HepG2 (cell line): ENCODE results near the gene GKN1. TPM values are rescaled to one million over a fixed set of nuclear protein-coding genes. Genes with fewer than 3 reads are reported as not detected.

ENCODE experiments used
- ONECUT2 ChIP-seq: sonication (generic); formaldehyde crosslinking; IDR thresholded peaks from 2 replicates; pipeline ENCODE4 v1.4.0; 2020; ENCODE audit warnings: missing genetic modification reagents
- TGIF2 ChIP-seq: IDR thresholded peaks from 2 replicates; pipeline ENCODE4 v1.6.1; 2016; ENCODE audit warnings: control low read depth, missing compliant biosample characterization
- ZFP41 ChIP-seq: sonication (generic); formaldehyde crosslinking; IDR thresholded peaks from 2 replicates; pipeline ENCODE4 v1.4.0; 2020; ENCODE audit warnings: mild to moderate bottlenecking, missing genetic modification reagents, borderline replicate concordance
- ZFP82 ChIP-seq: sonication (generic); formaldehyde crosslinking; IDR thresholded peaks from 2 replicates; pipeline ENCODE4 v1.5.1; 2020; ENCODE audit warnings: mild to moderate bottlenecking, missing genetic modification reagents, borderline replicate concordance
- ZNF75D ChIP-seq: sonication (generic); formaldehyde crosslinking; IDR thresholded peaks from 2 replicates; pipeline ENCODE4 v1.8.1; 2023; ENCODE audit warnings: missing genetic modification reagents, mild to moderate bottlenecking, borderline replicate concordance
- polyA plus RNA-seq, 8 experiments: library from polyadenylated mRNA; depleted of rRNA in 3 of 8; stranded (reverse) in 7 of 8; unstranded in 1 of 8; fragments of >200 nt; fragmentation: Illumina TruSeq in 4 of 8; extraction: Trizol in 4 of 8; gene quantifications; 2 replicates each; pipeline versions ENCODE4 v1.2.1 to v1.2.3, GENCODE V29; 2011 to 2016; ENCODE audit warnings: low read depth in 4 of 8, missing spikeins in 1 of 8, mixed read lengths in 1 of 8; ENCODE audit not compliant: insufficient read depth in 1 of 8
- total RNA-seq, 5 experiments: library from RNA; depleted of rRNA; stranded (reverse); fragments of >200 nt; fragmentation: Illumina TruSeq; extraction: Trizol; gene quantifications; 2 replicates each; pipeline ENCODE4 v1.2.3, GENCODE V29; 2016; ENCODE audit warnings: low read depth in 1 of 5
- TF ChIP-seq, protein P1 (sequence below): sonication (generic); formaldehyde crosslinking; IDR thresholded peaks from 2 replicates; pipeline ENCODE4 v1.5.0; 2020; ENCODE audit warnings: mild to moderate bottlenecking, missing genetic modification reagents, moderate library complexity
- TF ChIP-seq, protein P2 (sequence below): sonication (generic); formaldehyde crosslinking; IDR thresholded peaks from 2 replicates; pipeline ENCODE4 v1.4.0; 2020; ENCODE audit warnings: missing genetic modification reagents
- TF ChIP-seq, protein P3 (sequence below), 2 experiments: sonication (generic) in 1 of 2; formaldehyde crosslinking in 1 of 2; IDR thresholded peaks; 2 replicates each; pipeline versions ENCODE4 v1.4.0 to v1.6.1; 2018 to 2020; ENCODE audit warnings: missing genetic modification reagents in 2 of 2, borderline replicate concordance in 1 of 2, low read depth in 1 of 2, mild to moderate bottlenecking in 1 of 2, missing biosample characterization in 1 of 2

Gene GKN1
- total and polyA plus RNA-seq, 2 of the 13 experiments (the other 11 are each of a cell fraction or from before 2014, with no cell fraction given): not detected

DNA sequence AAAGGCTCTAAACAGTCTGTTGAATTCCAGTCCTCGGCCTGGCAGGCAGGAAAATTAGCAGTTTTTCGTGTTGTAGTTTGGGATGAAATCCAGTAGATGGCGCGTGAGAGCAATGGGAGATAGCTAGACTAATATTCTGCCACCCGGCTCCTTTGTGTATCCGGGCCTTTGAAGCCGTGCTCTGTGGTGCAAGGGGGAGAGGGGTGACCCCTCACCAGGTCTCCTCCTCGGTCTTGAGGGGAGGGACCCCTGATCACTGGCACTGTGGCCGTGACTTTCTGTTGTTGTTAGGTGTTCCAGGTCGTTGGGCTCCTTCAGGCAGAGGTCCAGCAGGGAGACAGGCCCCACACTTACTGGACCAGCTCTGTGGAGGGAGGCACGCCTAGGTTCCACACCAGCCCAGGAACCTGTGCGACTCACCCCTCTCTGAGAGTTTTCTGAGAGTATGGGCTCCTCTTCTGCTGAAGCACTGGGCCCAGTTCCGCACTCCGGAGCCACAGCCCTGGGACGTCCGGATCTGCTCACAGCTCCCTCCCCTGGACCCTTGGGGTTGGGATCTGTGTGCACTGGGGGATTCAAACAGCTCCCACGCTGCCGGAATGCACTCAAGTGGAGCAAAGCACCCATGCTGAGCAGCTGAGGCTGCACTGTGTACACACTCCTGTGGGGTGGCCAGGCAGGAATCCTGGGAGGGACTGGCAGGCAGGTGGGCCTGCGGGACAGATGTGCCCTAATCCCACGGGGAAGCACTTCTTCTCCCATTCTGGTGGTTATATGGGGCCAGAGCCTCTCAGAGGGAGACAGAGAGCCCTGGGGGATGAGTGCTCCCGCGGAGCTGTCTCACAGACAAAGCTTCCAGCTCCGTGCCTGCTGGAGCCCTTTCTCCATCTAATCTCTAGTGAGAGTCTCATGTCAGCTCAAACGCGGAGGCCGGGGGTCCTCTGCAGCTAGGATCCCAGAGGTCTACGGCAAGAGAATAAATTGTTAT lies 30.6 kb upstream of the GKN1 start (continued):
- TF ChIP-seq, protein P1, sequence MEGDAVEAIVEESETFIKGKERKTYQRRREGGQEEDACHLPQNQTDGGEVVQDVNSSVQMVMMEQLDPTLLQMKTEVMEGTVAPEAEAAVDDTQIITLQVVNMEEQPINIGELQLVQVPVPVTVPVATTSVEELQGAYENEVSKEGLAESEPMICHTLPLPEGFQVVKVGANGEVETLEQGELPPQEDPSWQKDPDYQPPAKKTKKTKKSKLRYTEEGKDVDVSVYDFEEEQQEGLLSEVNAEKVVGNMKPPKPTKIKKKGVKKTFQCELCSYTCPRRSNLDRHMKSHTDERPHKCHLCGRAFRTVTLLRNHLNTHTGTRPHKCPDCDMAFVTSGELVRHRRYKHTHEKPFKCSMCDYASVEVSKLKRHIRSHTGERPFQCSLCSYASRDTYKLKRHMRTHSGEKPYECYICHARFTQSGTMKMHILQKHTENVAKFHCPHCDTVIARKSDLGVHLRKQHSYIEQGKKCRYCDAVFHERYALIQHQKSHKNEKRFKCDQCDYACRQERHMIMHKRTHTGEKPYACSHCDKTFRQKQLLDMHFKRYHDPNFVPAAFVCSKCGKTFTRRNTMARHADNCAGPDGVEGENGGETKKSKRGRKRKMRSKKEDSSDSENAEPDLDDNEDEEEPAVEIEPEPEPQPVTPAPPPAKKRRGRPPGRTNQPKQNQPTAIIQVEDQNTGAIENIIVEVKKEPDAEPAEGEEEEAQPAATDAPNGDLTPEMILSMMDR: peak; percentile 91
- 0 out of 2 replicates have a peak, but pooled peaks have one; percentile 22 for TF ChIP-seq TGIF2 (CRISPR knock-in tag)
- TF ChIP-seq ONECUT2: no peak
- no peak for TF ChIP-seq ZFP41 (CRISPR knock-in tag)
- no peak for TF ChIP-seq ZFP82 (CRISPR knock-in tag)
- TF ChIP-seq, protein P2, sequence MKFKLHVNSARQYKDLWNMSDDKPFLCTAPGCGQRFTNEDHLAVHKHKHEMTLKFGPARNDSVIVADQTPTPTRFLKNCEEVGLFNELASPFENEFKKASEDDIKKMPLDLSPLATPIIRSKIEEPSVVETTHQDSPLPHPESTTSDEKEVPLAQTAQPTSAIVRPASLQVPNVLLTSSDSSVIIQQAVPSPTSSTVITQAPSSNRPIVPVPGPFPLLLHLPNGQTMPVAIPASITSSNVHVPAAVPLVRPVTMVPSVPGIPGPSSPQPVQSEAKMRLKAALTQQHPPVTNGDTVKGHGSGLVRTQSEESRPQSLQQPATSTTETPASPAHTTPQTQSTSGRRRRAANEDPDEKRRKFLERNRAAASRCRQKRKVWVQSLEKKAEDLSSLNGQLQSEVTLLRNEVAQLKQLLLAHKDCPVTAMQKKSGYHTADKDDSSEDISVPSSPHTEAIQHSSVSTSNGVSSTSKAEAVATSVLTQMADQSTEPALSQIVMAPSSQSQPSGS (CRISPR knock-in tag): 0 out of 2 replicates have a peak, but pooled peaks have one; percentile 24
- TF ChIP-seq ZNF75D: 0 out of 2 replicates have a peak, but pooled peaks have one; percentile 32
- TF ChIP-seq, protein P3, sequence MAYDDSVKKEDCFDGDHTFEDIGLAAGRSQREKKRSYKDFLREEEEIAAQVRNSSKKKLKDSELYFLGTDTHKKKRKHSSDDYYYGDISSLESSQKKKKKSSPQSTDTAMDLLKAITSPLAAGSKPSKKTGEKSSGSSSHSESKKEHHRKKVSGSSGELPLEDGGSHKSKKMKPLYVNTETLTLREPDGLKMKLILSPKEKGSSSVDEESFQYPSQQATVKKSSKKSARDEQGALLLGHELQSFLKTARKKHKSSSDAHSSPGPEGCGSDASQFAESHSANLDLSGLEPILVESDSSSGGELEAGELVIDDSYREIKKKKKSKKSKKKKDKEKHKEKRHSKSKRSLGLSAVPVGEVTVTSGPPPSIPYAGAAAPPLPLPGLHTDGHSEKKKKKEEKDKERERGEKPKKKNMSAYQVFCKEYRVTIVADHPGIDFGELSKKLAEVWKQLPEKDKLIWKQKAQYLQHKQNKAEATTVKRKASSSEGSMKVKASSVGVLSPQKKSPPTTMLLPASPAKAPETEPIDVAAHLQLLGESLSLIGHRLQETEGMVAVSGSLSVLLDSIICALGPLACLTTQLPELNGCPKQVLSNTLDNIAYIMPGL (CRISPR knock-in tag; IDR thresholded peaks at IDR 0.05; ENCODE audit: borderline replicate concordance in 1 of 2, low read depth in 1 of 2): peak; percentile 59 to 75; a peak in 2 of 4 replicates
